22Rv1 (cell line): ENCODE results near the gene CYB5B.
"Not testable (repeated sequence)": the region's sequence is repeated elsewhere in the genome, so short reads cannot be mapped to it uniquely, and the experiment has no call there.

Experiments
- ZFX ChIP-seq: fragments of 450-650 bp; IDR thresholded peaks from 2 replicates; pipeline ENCODE4 v1.6.1; 2017; ENCODE audit warnings: antibody characterized with exemption, borderline replicate concordance
- TF ChIP-seq, protein P1 (sequence below): fragments of 450-650 bp; IDR thresholded peaks from 2 replicates; pipeline ENCODE4 v1.5.1; 2017; ENCODE audit warnings: mild to moderate bottlenecking

DNA sequence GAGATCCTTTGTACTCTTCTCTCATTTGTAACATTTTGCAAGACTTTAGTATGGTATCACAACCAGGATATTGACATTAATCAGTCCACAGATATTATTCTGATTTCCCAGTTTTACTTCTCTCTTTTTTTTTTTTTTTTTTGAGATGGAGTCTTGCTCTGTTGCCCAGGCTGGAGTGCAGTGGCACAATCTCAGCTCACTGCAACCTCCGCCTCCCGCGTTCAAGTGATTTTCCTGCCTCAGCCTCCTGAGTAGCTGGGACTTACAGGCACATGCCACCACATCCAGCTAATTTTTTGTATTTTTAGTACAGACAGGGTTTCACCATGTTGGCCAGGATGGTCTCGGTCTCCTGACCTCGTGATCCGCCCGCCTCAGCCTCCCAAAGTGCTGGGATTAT, 16.6 kb downstream of the CYB5B start:
- TF ChIP-seq, protein P1, sequence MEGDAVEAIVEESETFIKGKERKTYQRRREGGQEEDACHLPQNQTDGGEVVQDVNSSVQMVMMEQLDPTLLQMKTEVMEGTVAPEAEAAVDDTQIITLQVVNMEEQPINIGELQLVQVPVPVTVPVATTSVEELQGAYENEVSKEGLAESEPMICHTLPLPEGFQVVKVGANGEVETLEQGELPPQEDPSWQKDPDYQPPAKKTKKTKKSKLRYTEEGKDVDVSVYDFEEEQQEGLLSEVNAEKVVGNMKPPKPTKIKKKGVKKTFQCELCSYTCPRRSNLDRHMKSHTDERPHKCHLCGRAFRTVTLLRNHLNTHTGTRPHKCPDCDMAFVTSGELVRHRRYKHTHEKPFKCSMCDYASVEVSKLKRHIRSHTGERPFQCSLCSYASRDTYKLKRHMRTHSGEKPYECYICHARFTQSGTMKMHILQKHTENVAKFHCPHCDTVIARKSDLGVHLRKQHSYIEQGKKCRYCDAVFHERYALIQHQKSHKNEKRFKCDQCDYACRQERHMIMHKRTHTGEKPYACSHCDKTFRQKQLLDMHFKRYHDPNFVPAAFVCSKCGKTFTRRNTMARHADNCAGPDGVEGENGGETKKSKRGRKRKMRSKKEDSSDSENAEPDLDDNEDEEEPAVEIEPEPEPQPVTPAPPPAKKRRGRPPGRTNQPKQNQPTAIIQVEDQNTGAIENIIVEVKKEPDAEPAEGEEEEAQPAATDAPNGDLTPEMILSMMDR: not testable (repeated sequence)
- not testable (repeated sequence) for TF ChIP-seq ZFX
